Measurements from ENCODE around the gene CSNK1A1L. TPM values are rescaled to one million over a fixed set of nuclear protein-coding genes. Genes with fewer than 3 reads are reported as not detected.

Gene CSNK1A1L
- total and polyA plus RNA-seq, 2 of the 13 experiments (the other 11 are each of a cell fraction or from before 2014, with no cell fraction given), result not detected

GRCh38 chr13:37058910-37059847, 46.3 kb downstream of the CSNK1A1L start, which contains the start of gene SUPT20H (continued):
- TF ChIP-seq AHDC1 (CRISPR knock-in tag; IDR thresholded peaks at IDR 0.05; ENCODE audit: borderline replicate concordance) (no peak), PCBP2 (optimal IDR thresholded peaks at IDR 0.05; ENCODE audit: low read depth, low read length, poor library complexity, severe bottlenecking) (no peak), ZNF672 (CRISPR knock-in tag; IDR thresholded peaks at IDR 0.05) (no peak), SP1 (IDR thresholded peaks at IDR 0.05) (no peak), SP1 (CRISPR knock-in tag; IDR thresholded peaks at IDR 0.05) (peak; percentile 90), ONECUT2 (CRISPR knock-in tag; IDR thresholded peaks at IDR 0.05) (no peak), BRCA1 (CRISPR knock-in tag; IDR thresholded peaks at IDR 0.05) (no peak), ZNF552 (CRISPR knock-in tag; IDR thresholded peaks at IDR 0.05; ENCODE audit: borderline replicate concordance) (no peak), KLF12 (CRISPR knock-in tag; IDR thresholded peaks at IDR 0.05; ENCODE audit: borderline replicate concordance) (0 out of 2 replicates have a peak, but pooled peaks have one; percentile 70), GLI4 (CRISPR knock-in tag; IDR thresholded peaks at IDR 0.05; ENCODE audit: borderline replicate concordance) (peak; percentile 48), NCOA5 (CRISPR knock-in tag; IDR thresholded peaks at IDR 0.05) (no peak), ZFY (CRISPR knock-in tag; IDR thresholded peaks at IDR 0.05) (peak; percentile 96), AKAP8 (CRISPR knock-in tag; IDR thresholded peaks at IDR 0.05) (no peak), ZNF772 (CRISPR knock-in tag; IDR thresholded peaks at IDR 0.05) (peak; percentile 77; the same call in 1 of the 2 replicates), RAD21 (CRISPR knock-in tag; IDR thresholded peaks at IDR 0.05) (no peak), SYNCRIP (IDR thresholded peaks at IDR 0.05; ENCODE audit: insufficient read depth, low read depth, low read length) (no peak), HOMEZ (CRISPR knock-in tag; IDR thresholded peaks at IDR 0.05; ENCODE audit: low read depth) (no peak), NR2F2 (IDR thresholded peaks at IDR 0.05; ENCODE audit: borderline replicate concordance, low read depth) (no peak; the same call in 1 of the 2 replicates), ZNF713 (CRISPR knock-in tag; IDR thresholded peaks at IDR 0.05) (no peak), HMGA1 (CRISPR knock-in tag; conservative IDR thresholded peaks at IDR 0.05) (no peak), ZNF816 (CRISPR knock-in tag; IDR thresholded peaks at IDR 0.05; ENCODE audit: borderline replicate concordance) (no peak), CENPBD1 (CRISPR knock-in tag; IDR thresholded peaks at IDR 0.05; ENCODE audit: borderline replicate concordance, low read depth) (no peak), ZNF616 (CRISPR knock-in tag; IDR thresholded peaks at IDR 0.05; ENCODE audit: low read depth) (no peak), THAP11 (CRISPR knock-in tag; IDR thresholded peaks at IDR 0.05) (peak; percentile 81)
